Body of pancreas (tissue), 4 donors: ENCODE results near the gene OSBP2.

ENCODE experiments used
- POLR2A ChIP-seq, 3 donors: fragments of 450-650 bp; IDR thresholded peaks; one replicate each; pipeline ENCODE4 v1.6.1; 2016; ENCODE audit warnings: antibody characterized with exemption in 3 of 3, mild to moderate bottlenecking in 2 of 3
- TF ChIP-seq, protein P1 (sequence below), 7 experiments: fragments of 450-650 bp in 4 of 7; fragments of 200-600 bp in 3 of 7; sonication (generic) in 3 of 7; IDR thresholded peaks; one replicate each; pipeline ENCODE4 v1.5.1; 2016 to 2019; ENCODE audit warnings: antibody characterized with exemption in 7 of 7

DNA sequence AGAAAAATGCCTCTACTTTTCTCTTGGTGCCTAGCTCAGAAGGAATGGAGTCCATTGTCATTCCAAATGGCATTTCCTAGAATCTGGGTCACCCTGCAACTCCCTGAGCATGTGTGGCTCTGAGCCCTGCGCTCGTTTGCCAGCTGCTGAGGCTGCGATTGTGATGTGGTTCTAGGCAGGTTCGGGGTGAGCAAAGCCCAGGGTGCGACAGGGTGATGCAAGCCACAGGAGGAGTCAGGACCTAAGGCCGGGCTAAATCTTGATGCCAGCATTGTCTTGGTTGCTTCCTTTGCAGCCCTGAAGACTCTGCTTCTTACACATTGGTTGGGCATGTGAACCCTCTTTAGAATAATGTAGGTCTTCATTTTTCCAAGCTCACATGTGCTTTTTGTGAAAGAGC is 142.9 kb downstream of the OSBP2 start:
- TF ChIP-seq, protein P1, sequence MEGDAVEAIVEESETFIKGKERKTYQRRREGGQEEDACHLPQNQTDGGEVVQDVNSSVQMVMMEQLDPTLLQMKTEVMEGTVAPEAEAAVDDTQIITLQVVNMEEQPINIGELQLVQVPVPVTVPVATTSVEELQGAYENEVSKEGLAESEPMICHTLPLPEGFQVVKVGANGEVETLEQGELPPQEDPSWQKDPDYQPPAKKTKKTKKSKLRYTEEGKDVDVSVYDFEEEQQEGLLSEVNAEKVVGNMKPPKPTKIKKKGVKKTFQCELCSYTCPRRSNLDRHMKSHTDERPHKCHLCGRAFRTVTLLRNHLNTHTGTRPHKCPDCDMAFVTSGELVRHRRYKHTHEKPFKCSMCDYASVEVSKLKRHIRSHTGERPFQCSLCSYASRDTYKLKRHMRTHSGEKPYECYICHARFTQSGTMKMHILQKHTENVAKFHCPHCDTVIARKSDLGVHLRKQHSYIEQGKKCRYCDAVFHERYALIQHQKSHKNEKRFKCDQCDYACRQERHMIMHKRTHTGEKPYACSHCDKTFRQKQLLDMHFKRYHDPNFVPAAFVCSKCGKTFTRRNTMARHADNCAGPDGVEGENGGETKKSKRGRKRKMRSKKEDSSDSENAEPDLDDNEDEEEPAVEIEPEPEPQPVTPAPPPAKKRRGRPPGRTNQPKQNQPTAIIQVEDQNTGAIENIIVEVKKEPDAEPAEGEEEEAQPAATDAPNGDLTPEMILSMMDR (IDR thresholded peaks at IDR 0.05), result no peak
- no peak for TF ChIP-seq POLR2A (IDR thresholded peaks at IDR 0.05)
